Hematopoietic multipotent progenitor cell treated with erythropoietin and hydrocortisone succinate and interleukin-3 and kit ligand, for 6 days (in vitro differentiated cells): Measurements from ENCODE around the gene AP2A1.
"Not testable (repeated sequence)": the region's sequence is repeated elsewhere in the genome, so short reads cannot be mapped to it uniquely, and the experiment has no call there.

Experiments used
- DNase-seq: peaks from one replicate; pipeline ENCODE4 v3.0.0-alpha.2; 2015

The AP2A1 gene

DNA sequence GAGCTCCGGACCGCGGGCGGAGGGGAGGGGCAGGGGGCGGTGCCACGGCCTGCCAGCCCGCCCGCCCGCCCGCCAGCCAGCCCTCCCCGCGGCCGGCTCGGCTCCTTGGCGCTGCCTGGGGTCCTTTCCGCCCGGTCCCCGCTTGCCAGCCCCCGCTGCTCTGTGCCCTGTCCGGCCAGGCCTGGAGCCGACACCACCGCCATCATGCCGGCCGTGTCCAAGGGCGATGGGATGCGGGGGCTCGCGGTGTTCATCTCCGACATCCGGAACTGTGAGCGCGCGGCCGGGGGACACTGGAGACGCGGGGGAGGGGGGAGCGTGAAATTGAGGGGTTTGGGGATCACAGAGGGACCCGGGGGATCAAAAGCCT is at the start of gene AP2A1:
Gene AP2A1, plus strand, starts transcription at position 72 of the 370 bp plus-strand sequence. Its CDS starts 133 bp downstream, at position 205.
- no peak for DNase-seq

DNA sequence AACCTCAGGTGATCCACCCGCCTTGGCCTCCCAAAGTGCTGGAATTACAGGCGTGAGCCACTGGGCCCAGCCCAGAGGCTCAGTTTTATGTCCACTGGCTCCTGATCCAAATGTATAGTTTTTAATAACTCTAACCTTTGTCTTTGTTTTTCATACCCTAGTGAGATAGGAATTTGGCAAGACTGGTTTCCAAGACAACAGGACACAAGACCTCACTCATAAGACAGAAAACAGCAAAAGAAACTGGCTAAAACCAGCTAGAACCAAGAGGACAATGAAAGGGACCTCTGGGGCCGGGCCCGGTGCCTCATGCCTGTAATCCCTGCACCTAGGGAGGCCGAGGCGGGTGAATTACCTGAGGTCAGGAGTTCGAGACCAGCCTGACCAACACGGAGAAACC is 48.3 kb upstream of the AP2A1 start:
- DNase-seq, result no peak

DNA sequence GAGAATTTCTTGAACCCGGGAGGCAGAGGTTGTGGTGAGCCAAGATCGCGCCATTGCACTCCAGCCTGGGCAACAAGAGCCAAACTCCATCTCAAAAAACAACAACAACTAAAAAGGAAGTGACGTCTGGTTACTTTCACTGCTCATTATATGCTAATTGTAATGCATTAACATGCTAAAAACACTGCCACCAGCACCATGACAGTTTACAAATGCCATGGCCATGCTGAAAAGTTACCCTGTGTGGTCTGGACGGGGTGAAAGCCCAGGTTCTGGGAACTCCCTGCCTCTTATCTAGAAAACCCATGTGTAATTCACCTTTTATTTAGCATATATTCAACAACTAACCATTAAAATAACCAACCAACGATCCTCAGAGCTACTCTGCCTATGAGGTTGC is 47.8 kb upstream of the AP2A1 start:
- peak; percentile 14 for DNase-seq

DNA sequence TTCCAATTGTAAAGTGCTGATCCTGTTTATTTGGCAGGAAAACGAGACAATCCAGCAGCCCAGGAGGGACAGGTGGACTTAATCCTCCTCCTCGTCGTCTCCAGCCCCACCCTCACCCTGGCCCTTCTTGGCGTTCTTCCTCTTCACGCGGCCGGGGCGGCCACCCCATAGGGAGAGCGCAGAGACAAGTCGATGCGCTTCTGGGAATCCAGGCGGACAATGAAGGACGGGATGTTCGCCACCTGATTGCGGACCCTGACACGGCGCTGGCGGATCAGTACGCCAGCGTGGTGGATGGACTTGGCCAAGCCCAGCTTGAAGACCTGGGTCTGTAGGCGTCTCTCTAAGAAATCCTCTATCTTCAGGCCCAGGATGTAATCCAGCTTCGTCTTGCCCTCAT is 47.4 kb upstream of the AP2A1 start:
- DNase-seq, result not testable (repeated sequence)

DNA sequence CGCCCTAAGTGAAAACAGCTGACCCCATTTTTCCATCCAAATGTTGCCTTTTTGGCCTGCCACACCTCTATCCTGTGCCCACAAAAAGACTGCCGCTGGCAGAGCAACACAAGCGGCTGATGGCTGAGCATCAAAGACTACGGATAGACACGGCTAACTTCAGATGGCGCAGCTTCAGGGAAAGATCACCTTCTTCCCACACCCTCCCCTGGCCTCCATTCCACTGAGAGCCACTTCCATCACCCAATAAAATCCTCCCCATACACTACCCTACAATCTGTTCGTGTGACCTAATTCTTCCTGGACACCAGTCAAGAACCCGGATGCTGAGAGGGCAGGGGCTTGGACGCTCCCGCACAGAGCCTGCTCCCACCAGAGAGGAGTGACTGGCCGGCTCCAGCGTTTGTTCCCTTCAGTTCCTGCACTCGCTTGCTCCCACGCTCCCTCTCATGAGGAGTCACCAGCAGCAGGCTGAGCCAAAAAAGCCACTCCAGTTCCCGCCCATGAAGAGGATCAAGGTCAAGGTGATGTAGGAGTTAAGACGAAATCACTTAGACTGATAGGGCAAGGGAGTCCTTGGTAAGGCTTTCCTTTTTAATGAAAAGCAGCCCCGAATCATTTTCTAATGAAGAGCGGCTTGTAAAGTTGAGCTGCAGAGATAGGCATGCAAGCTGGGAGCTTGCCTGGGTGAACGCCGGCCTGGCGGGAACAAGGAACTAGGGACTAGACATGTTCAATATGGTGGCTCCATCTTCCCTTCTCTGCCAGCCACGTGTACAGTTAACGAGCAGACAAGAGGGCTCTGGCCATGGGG is 39.4 kb upstream of the AP2A1 start:
- DNase-seq, result no peak

DNA sequence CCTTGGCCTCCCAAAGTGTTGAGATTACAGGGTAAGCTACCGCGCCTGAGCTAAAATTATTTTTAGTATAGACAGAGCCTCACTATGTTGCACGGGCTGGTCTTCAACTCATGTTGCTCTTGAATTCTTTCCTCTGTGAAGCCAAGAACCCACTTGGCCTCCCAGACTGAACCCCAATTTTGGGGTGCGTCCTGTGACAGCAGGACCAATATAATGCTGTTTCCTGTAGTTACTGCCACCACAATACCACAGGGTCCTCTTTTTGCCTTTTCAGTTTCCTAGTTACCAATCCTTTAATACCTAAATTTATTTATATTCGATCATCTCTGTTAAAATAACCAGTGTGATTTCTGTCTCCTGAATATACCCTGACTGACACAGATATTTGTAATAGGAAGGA is 36.6 kb upstream of the AP2A1 start:
- DNase-seq, result peak; percentile 22

DNA sequence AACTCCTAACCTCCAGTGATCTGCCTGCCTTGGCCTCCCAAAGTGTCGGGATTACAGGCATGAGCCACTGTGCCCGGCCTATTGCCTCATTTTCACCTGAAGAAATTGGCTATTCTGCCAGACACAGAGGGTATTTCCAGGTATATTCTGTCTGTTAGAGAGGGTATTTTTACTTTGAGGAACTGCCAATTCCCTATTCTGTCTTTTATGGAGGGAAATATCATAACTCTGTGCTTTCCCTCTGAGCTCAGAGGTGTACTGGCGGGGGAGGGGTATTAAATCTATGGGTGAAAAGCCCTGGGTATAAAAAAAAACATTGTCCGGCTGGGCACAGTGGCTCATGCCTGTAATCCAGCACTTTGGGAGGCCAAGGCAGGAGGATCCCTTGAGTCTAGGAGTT is 28.5 kb upstream of the AP2A1 start:
- no peak for DNase-seq

DNA sequence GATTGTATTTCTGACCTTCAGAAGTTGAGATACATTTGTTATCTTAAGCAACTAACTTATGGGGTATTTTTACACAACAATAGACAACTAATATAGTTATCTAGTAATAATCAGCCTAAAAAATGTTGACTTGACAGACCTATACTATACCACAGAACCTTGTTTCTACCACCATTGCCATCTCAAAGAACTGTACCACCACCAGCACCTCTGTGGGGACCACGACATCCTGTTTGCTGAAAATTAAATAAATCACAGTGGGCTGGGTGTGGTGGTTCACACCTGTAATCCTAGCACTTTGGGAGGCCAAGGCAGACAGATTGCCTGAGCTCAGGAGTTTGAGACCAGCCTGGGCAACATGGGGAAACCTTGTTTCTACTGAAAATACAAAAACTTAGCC is 27.7 kb upstream of the AP2A1 start:
- no peak for DNase-seq

DNA sequence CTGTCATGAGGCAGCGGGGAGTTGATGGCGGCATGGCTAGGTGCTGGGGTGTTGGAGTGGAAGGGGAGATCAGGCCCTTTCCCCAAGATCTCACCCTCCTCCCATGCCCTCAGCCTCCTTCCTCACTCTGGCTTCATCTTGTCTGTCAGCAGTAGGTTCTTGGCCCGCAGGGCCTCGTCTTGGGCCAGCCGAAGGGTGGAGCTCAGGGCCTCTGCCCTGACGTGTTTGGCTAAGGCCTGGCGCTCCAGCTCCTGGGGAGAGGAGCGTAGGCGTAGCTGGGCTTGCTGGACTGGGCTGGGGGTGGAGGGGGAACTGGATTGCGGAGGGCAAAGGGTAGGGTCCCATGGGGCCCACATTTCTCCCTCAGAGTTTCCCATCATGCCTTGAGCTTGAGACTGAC is 26.9 kb upstream of the AP2A1 start:
- no peak for DNase-seq

DNA sequence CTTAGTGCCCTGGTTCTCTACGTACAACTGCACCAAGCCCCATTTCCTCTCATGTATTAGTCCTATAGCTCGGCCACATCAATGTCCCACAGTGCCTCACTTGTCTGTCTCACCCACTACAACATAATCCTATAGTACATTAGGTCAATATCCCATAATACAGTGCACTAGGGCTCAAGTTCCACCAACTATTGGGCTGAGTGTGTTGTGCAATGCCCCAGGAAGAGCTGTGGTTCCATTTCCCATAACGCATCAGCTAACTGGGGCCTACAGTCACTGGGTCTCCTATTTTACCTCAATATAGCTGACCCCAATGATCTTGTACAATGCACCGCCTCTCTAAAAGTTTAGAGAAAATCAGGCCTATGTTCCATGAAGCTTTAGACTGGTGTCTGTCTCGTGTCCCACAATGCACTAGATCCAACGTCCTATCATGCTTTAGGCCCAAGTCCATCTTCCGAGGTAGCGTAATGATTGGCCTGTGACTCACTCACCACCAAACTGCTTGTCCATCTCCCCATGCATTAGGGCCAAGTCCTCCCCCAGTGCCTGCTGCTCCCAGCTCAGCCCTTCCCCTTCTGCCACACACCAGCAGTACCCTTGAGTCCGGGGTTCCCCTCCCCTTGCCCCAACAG is 25.5 kb upstream of the AP2A1 start:
- no peak for DNase-seq

DNA sequence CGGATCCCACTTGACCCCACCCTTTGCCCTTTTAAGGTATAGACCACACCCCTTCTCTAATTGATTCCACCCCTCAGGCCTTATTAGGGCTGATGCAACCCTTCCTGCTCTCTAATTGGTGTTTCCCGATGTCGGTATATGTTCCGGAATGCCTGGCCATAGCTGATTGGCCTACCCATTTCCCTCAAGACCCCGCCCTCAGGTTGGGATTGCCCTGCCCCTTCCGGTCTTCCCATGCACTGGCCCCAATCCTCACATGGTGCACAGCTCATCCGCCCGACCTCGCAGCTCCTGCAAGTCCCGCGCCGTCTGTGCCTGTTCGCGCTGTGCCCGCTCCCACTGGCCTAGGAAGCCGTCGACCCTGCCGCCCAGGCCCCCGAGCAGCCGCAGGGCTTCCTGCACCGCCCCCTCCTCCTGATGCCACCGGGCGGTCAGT is 21.8 kb upstream of the AP2A1 start:
- DNase-seq, result no peak

DNA sequence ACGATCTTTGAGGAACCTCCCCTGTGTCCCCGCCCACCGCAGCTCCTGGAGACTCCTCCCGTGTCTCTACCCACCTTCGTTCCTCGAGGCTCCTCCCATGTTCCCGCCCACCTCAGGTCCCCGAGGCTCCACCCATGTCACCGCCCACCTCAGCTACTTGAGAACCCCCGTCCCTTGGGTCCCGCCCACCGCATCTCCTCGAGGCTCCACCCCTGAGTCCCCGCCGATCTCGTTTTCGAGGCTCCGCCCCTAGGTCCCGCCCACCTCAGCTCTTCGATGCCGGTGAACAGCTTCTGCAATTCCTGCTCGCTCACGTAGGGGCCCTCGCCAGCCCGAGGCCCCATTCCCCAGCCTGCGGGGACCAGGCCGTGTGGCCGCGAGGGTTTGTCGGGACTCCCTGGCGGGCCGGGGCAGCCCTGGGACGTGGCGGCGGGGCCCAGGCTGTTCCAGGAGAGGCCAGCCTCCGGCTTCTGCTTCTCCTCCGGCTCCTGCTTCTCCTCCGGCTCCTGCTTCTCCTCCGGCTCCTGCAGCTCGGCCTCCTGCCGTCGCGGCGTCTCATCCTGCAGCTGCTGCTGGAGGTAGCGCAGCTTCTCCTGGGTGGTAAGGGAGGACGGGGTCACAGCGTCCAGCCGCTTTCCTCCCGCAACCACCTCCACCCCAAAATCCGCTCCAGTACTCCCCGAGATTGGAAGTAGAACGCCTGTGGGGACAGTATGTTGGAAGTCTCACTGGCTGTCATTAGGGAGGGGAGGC is 20.4 kb upstream of the AP2A1 start:
- DNase-seq, result peak; percentile 89

DNA sequence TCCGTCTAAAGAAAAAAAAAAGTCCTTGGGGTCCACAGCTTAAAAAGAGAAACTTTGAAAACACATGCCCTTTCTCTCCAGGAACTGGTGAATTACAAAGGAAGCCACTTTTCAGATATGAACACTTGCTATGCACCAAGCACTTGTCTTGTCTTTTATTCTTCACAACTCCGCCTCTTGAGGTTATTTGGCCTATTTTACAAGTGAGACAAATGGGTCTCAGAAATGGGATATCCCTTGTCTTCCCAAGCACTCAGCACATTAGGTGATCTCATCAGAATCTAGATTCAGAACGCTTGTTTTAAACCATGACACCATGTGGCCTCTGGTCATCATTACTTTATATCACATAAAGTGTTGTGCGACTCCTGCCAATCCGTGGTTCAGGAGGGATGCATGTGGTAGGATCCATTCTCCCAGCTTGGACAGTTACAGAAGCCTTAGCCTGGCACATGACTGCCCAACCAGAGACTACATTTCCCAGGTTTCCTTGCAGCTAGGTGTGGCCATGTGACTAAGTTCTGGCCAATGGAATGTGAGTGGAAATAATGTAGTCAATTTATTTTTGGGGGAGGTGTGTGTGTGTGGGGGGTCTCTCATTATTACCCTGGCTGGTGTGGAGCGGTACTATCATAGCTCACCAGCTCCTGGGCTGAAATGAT is 17.6 kb upstream of the AP2A1 start:
- DNase-seq, result peak; percentile 44

DNA sequence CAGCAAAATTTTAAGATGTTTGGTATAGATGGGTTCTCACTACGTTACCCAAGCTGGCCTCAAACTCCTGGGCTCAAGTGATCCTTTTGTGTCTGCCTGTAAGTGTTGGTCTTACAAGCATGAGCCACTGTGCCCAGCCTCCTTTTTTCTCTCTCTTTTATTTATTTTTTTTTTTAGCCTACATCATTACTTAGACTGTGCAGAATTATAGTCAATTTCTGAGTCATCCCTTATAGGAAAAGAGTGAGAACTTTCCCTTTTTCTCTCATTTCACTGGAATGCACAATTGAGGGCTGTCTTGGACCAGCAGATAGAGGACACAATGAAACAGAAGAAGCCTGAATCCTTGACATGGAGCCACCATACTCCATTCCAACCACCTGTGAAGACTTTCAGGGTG is 17.0 kb upstream of the AP2A1 start:
- DNase-seq, result no peak

DNA sequence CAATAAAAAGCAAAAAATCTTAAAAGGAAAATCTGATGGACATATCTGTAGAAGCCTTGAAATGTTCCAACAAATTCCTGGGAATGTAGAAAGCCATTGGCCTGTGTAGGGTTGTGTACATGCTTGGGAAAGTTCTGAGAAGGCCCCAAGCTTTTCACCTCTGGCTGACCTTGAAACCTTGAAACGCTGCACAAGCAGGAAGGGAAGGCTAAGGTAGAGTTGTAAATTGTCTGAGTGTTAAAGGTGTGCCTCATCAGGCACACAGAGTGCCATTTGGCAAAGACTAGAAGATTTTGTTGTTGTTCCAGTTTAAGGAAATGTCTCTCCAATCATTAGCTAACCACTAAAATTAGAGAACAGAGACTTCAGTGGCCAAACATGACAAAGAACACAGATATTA is 14.1 kb upstream of the AP2A1 start:
- no peak for DNase-seq

DNA sequence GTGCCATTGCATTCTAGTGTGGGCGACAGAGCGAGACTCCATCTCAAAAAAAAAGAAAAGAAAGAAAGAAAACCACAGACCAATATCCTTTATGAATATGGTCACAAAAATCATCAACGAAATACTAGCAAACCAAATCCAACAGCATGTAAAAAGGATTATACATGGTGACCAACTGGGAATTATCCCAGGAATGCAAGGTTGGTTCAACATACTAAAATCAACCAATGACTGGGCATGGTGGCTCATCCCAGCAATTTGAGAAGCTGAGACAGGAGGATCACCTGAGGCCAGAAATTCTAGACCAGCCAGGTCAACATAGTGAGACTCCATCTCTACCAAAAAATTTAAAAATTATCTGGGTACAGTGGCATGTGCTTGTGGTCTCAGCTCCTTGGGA is 10.8 kb upstream of the AP2A1 start:
- DNase-seq, result no peak

DNA sequence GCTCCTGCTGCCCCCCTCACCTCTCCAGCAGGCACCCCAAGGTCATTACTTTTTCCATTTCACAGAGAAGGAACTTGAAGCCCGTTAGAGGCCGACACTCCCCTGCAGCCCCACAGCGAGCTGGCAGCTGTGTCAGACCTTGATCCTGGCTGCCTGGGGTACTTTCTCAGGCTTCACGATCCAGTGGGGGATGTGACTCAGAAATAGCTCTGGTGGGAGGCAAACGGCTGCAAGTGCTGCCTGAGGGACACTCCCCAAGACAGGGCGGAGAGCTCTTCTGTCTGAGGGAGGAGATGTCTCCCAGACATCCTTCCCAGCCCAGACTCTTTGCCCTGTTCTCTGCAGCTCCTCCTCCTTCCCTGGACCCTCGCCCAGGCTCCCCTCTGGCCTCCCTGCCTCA is 8.5 kb upstream of the AP2A1 start:
- peak; percentile 56 for DNase-seq

DNA sequence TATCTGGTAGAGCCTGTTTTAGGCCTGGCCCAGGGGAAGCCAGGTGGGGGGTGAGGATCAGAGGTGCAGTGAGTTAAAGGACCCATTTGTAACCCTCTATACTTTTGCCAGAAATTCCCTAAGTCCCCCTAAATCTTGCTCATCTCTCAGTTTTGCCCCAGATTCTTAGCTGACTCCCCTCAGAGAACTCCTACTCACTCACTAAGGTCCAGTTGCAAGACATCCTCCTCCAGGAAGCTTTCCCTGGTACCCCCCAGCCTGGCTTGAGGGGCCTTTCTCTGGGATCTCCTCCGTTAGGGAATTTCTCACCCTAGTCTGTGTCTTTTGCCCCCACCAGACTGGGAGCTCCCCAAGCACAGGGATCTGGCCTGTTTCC is 5.6 kb upstream of the AP2A1 start:
- DNase-seq, result no peak

DNA sequence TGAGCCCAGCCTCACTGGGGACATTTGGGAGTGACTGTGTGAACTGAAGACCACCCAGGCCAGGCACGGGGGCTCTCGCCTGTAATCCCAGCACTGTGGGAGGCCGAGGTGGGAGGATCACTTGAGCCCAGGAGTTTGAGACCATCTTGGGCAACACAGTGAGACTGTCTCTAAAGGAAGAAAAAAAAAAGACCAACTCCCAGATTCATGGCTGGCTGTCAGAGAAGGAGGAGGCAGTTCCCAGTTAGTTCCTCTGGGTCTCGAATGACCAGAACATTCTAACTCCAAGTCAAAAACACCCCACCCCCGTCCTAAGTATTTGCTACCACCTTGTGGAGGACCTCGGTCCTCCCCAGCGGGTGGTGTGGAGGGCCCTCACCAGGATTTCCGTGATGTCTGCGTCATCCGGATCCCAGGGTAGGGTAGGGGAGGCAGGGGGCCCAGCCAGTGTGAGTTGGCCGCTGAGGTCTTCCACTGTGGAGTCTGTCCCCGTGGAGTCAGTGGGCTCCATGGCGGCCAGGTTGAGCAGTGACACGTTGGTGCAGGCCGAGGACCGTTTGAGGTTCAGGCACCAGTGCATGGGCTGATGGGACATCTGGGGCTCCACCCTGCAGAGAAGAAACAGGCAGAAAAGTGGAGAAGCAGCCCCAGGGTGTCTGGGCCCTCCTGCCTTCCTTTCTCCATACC is 5.0 kb upstream of the AP2A1 start:
- peak; percentile 64 for DNase-seq

DNA sequence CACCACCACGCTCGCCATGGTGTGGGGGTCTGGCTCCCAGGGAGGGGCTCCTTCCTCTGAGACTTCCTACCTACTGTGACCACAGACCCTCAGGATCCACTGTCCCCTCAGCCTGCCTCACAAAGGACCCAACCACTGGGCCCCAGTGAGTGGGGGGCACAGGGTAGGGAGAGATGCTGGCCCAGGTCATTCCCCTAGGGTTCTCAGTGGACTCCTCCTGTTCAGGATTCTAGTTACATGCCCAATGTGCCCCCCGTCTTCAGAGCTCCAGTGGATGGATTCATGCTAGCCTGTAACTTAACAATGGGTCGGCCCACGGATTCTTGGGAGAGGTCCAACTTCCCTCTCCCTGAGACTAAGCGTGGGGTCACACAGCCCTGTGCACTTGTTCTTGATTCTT is 3.6 kb upstream of the AP2A1 start, which contains the start of gene TSKS:
Gene TSKS, minus strand, starts transcription at position 77 of the 400 bp plus-strand sequence. Its CDS starts 59 bp downstream, at position 18.
- no peak for DNase-seq

DNA sequence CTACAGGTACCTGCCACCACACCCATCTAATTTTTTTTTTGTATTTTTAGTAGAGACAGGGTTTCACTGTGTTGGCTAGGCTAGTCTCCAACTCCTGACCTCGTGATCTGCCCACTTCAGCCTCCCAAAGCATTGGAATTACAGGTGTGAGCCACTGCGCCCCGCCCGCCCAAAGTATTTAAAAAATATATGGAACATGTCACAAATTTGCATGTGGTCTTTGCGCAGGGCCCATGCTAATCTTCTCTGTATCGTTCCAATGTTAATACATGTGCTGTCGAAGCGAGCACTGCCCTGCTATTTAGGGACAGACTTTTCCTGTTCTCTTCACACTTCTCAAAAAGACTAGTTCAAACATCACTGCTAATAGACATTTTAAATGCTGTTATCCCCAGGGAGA is 2.5 kb upstream of the AP2A1 start:
- no peak for DNase-seq
